T47D (cell line): ENCODE data around the gene SGTA.

Source experiments
- DNase-seq, 2 experiments: peaks; one replicate each; pipeline versions ENCODE4 v3.0.0 to v3.0.0-alpha.2; 2011 to 2012; ENCODE audit warnings: low read depth in 1 of 2, low spot score in 1 of 2
- JUND ChIP-seq: IDR thresholded peaks from 2 replicates; pipeline ENCODE4 v1.6.1; 2012; ENCODE audit warnings: low read depth
- in situ Hi-C: cut with HindIII; loops from 2 replicates; pipeline ENCODE4 v1.10.0; 2016; ENCODE audit warnings: low sequenced_read_pairs, low pct_unique_long_range_greater_than_20kb

SGTA gene

GRCh38 chr19:2813235-2814160, 30.4 kb upstream of the SGTA start:
- in situ Hi-C loops = no loop called here
- TF ChIP-seq JUND = no peak
- peak; percentile 41 to 48 for DNase-seq

- DNase-seq = no peak
- in situ Hi-C loops = no loop called here
- TF ChIP-seq JUND = no peak
Measured at GRCh38 chr19:2812414-2813234, 29.6 kb upstream of the SGTA start.

- no peak for DNase-seq
- no peak for TF ChIP-seq JUND
- in situ Hi-C loops = no loop called here
Measured at GRCh38 chr19:2811735-2812413, 28.8 kb upstream of the SGTA start.

GRCh38 chr19:2811221-2811722, 28.2 kb upstream of the SGTA start:
- TF ChIP-seq JUND = no peak
- no peak for DNase-seq
- in situ Hi-C loops = no loop called here

- no peak for TF ChIP-seq JUND
- DNase-seq = no peak
- in situ Hi-C loops = no loop called here
Measured at GRCh38 chr19:2810141-2811091, 27.3 kb upstream of the SGTA start.

- no peak for TF ChIP-seq JUND
- no peak for DNase-seq
- in situ Hi-C loops = no loop called here
Measured at GRCh38 chr19:2809387-2810140, 26.5 kb upstream of the SGTA start.

GRCh38 chr19:2808129-2808941, 25.3 kb upstream of the SGTA start:
- in situ Hi-C loops = no loop called here
- TF ChIP-seq JUND = no peak
- no peak for DNase-seq

GRCh38 chr19:2807379-2808128, 24.5 kb upstream of the SGTA start:
- TF ChIP-seq JUND = no peak
- DNase-seq = no peak
- in situ Hi-C loops = no loop called here

GRCh38 chr19:2806736-2807378, 23.8 kb upstream of the SGTA start:
- no peak for TF ChIP-seq JUND
- DNase-seq = no peak
- in situ Hi-C loops = no loop called here
